HepG2 (cell line): ENCODE data around the gene JAK1. TPM values are rescaled to one million over a fixed set of nuclear protein-coding genes. Genes with fewer than 3 reads are reported as not detected.
A peak's percentile ranks its signal among the peaks of the same experiment; 100 is the strongest.

Experiments
- ATAC-seq: fragments of 200-7000 bp; cut with Tn5 transposase; 3 replicates; pipeline ENCODE4 v1.9.1; 2020; ENCODE audit warnings: mild to moderate bottlenecking, moderate library complexity
- BruUV-seq: library from RNA; stranded (reverse); fragments of 400-500 nt; replicated peaks from 2 replicates; lab custom pipeline; 2021; lab: Mats Ljungman, UMichigan
- CTCF ChIA-PET: fragments of 300-600 bp; formaldehyde crosslinking; extraction: SDS; loops from one replicate; lab custom pipeline; 2021; ENCODE audit warnings: low total read pairs, inconsistent platforms, low intra/inter-chr PET ratio; lab: Yijun Ruan, JAX
- POLR2A ChIA-PET: fragments of 350-600 bp; sonication (Branson Sonifier 250); formaldehyde crosslinking; loops from one replicate; lab custom pipeline; 2020; ENCODE audit warnings: antibody characterized with exemption, inconsistent platforms; lab: Yijun Ruan, JAX
- DNase-seq: peaks from one replicate; pipeline ENCODE4 v3.0.0-alpha.2; 2015; ENCODE audit warnings: low spot score
- FAIRE-seq: peaks from 3 replicates; lab custom pipeline; 2011; peaks lifted over from hg19 to GRCh38; lab: Jason Lieb, UNC
- H2AFZ ChIP-seq: one replicate; pipeline ENCODE4 v1.6.1; 2011; ENCODE audit warnings: low read length, inconsistent platforms
- H3K27ac ChIP-seq: fragments of 300-600 bp; 3 replicates; pipeline ENCODE4 v1.8.0; 2011; ENCODE audit warnings: mixed run types, mild to moderate bottlenecking, mixed read lengths, low read length, inconsistent platforms; ENCODE audit not compliant: insufficient read depth; ENCODE audit errors: extremely low read length
- H3K27me3 ChIP-seq, 2 experiments: fragments of 200-600 bp in 1 of 2; 2 replicates in 1 of 2; 3 replicates in 1 of 2; pipeline versions ENCODE4 v1.6.0 to v1.8.0; 2011; ENCODE audit warnings: low read length in 2 of 2, mild to moderate bottlenecking in 2 of 2, moderate library complexity in 2 of 2, inconsistent platforms in 1 of 2; ENCODE audit not compliant: insufficient read depth in 2 of 2, control insufficient read depth in 1 of 2
- H3K36me3 ChIP-seq, 2 experiments: fragments of 200-600 bp in 1 of 2; replicated peaks in 1 of 2; 2 replicates in 1 of 2; 3 replicates in 1 of 2; pipeline versions ENCODE4 v1.5.1 to v1.8.0; 2011; ENCODE audit warnings: low read length in 2 of 2, inconsistent platforms in 1 of 2; ENCODE audit not compliant: insufficient read depth in 2 of 2, control insufficient read depth in 1 of 2
- H3K4me1 ChIP-seq: 2 replicates; pipeline ENCODE4 v1.5.1; 2012; ENCODE audit warnings: low read length, inconsistent platforms; ENCODE audit not compliant: insufficient read depth
- H3K4me2 ChIP-seq: 2 replicates; pipeline ENCODE4 v1.6.0; 2011; ENCODE audit warnings: low read depth, low read length, inconsistent platforms
- H3K4me3 ChIP-seq, 3 experiments: fragments of 200-600 bp in 1 of 3; sonication (generic), shearing (Covaris generic) in 1 of 3; replicated peaks in 1 of 3; 2 replicates each; pipeline ENCODE4 v1.5.1; 2011 to 2016; ENCODE audit warnings: low read length in 3 of 3, inconsistent platforms in 2 of 3, low read depth in 2 of 3, mild to moderate bottlenecking in 2 of 3, control low read depth in 1 of 3, mixed read lengths in 1 of 3; ENCODE audit not compliant: insufficient read depth in 1 of 3
- H3K79me2 ChIP-seq: one replicate; pipeline ENCODE4 v1.6.1; 2011; ENCODE audit warnings: low read length, inconsistent platforms; ENCODE audit not compliant: insufficient read depth
- H3K9ac ChIP-seq: 2 replicates; pipeline ENCODE4 v1.6.0; 2011; ENCODE audit warnings: mild to moderate bottlenecking, low read depth, low read length, inconsistent platforms; ENCODE audit not compliant: insufficient read depth
- H3K9me3 ChIP-seq: 2 replicates; pipeline ENCODE4 v1.5.1; 2012; ENCODE audit warnings: mild to moderate bottlenecking, low read length
- H4K20me1 ChIP-seq: 2 replicates; pipeline ENCODE4 v1.6.0; 2011; ENCODE audit warnings: inconsistent platforms, mild to moderate bottlenecking, low read length, moderate library complexity; ENCODE audit not compliant: insufficient read depth
- NKX3-1 ChIP-seq: sonication (generic); formaldehyde crosslinking; IDR thresholded peaks from 2 replicates; pipeline ENCODE4 v1.5.0; 2020; ENCODE audit warnings: missing genetic modification reagents
- RBAK ChIP-seq: sonication (generic); formaldehyde crosslinking; IDR thresholded peaks from 2 replicates; pipeline ENCODE4 v1.5.1; 2020; ENCODE audit warnings: mild to moderate bottlenecking, missing genetic modification reagents
- SALL1 ChIP-seq: sonication (generic); formaldehyde crosslinking; IDR thresholded peaks from 2 replicates; pipeline ENCODE4 v1.8.0; 2022; ENCODE audit warnings: mild to moderate bottlenecking, missing genetic modification reagents
- ZBTB3 ChIP-seq: sonication (generic); formaldehyde crosslinking; IDR thresholded peaks from 2 replicates; pipeline ENCODE4 v1.4.0; 2020; ENCODE audit warnings: low read depth, mild to moderate bottlenecking, moderate library complexity, missing genetic modification reagents, borderline replicate concordance
- ZKSCAN5 ChIP-seq: sonication (generic); formaldehyde crosslinking; IDR thresholded peaks from 2 replicates; pipeline ENCODE4 v1.5.1; 2020; ENCODE audit warnings: mild to moderate bottlenecking, missing genetic modification reagents
- ZNF616 ChIP-seq: sonication (generic); formaldehyde crosslinking; IDR thresholded peaks from 2 replicates; pipeline ENCODE4 v1.5.0; 2020; ENCODE audit warnings: low read depth, mild to moderate bottlenecking, missing genetic modification reagents
- ZSCAN20 ChIP-seq: sonication (generic); formaldehyde crosslinking; IDR thresholded peaks from 2 replicates; pipeline ENCODE4 v1.4.0; 2020; ENCODE audit warnings: missing genetic modification reagents, mild to moderate bottlenecking, borderline replicate concordance
- WGBS: methylation state at CpG from one replicate; pipeline ENCODE4 v1.1.6; 2017; ENCODE audit warnings: low lambda C conversion rate; 5-methylcytosine and 5-hydroxymethylcytosine counted together
- in situ Hi-C: cut with HindIII; loops from 2 replicates; pipeline ENCODE4 v1.10.0; 2017; ENCODE audit warnings: low pct_unique_long_range_greater_than_20kb; ENCODE audit not compliant: extremely low pct_ligation_motif_present
- intact Hi-C: fragments of 100-400 bp; cut with micrococcal nuclease; formaldehyde crosslinking; loops from one replicate; pipeline ENCODE4 v1.10.0; 2022; ENCODE audit not compliant: unreplicated experiment
- polyA plus RNA-seq, 8 experiments: library from polyadenylated mRNA; depleted of rRNA in 3 of 8; stranded (reverse) in 7 of 8; unstranded in 1 of 8; fragments of >200 nt; fragmentation: Illumina TruSeq in 4 of 8; extraction: Trizol in 4 of 8; gene quantifications; 2 replicates each; pipeline versions ENCODE4 v1.2.1 to v1.2.3, GENCODE V29; 2011 to 2016; ENCODE audit warnings: low read depth in 4 of 8, missing spikeins in 1 of 8, mixed read lengths in 1 of 8; ENCODE audit not compliant: insufficient read depth in 1 of 8
- total RNA-seq, 5 experiments: library from RNA; depleted of rRNA; stranded (reverse); fragments of >200 nt; fragmentation: Illumina TruSeq; extraction: Trizol; gene quantifications; 2 replicates each; pipeline ENCODE4 v1.2.3, GENCODE V29; 2016; ENCODE audit warnings: low read depth in 1 of 5
- TF ChIP-seq, protein P1 (sequence below): sonication (generic); formaldehyde crosslinking; IDR thresholded peaks from 2 replicates; pipeline ENCODE4 v1.8.0; 2022; ENCODE audit warnings: mild to moderate bottlenecking, missing genetic modification reagents, moderate library complexity
- TF ChIP-seq, protein P2 (sequence below): IDR thresholded peaks from 2 replicates; pipeline ENCODE4 v1.6.1; 2016; ENCODE audit warnings: missing biosample characterization, missing genetic modification reagents, low read depth
- TF ChIP-seq, protein P3 (sequence below): sonication (generic); formaldehyde crosslinking; IDR thresholded peaks from 2 replicates; pipeline ENCODE4 v1.8.1; 2022; ENCODE audit warnings: low read depth, mild to moderate bottlenecking, missing genetic modification reagents
- TF ChIP-seq, protein P4 (sequence below): sonication (generic); formaldehyde crosslinking; IDR thresholded peaks from 2 replicates; pipeline ENCODE4 v1.5.1; 2020; ENCODE audit warnings: missing genetic modification reagents, mild to moderate bottlenecking, borderline replicate concordance
- TF ChIP-seq, protein P5 (sequence below): IDR thresholded peaks from 2 replicates; pipeline ENCODE4 v1.6.1; 2016; ENCODE audit warnings: mild to moderate bottlenecking

Gene JAK1
- total and polyA plus RNA-seq, 2 of the 13 experiments (the other 11 are each of a cell fraction or from before 2014, with no cell fraction given) = 23.9 to 42.4 TPM

DNA sequence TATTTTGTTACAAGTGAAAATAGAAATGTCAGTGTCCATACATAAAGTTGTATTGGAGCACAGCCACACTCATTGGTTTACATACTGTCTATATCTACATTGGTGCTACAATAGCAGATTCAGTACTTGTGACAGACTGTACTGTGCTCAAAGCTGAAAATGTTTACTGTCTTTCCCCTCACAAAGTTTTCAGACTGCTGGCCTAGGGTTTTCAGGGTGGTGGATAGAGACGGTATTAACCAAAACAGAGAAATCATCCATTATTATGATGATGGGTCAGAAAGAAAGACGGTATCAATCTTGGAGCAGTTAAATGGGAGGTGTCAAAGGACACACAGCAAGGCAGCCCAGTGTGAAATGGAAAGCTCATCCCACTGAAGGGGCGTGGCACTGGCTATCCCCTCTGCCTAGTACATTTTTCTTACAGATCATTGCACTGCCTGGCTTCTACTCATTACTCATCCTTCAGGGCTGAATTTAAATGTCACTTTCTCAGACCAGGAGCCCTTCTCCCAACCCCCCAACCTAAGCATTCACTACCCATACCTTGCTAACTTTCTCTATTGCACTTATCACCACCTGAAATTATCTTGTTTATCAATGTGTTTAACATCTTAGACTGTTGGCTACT, 10.2 kb downstream of the JAK1 start:
- no peak overlapping the region for H3K4me2 ChIP-seq
- no peaks in the 10 kb centered on the region for H3K36me3 ChIP-seq
- DNase-seq = no peak
- peak; percentile 37; the same call in 2 of the 3 replicates for ATAC-seq
- no peak overlapping the region for H3K27ac ChIP-seq
- TF ChIP-seq ZKSCAN5 (CRISPR knock-in tag) (no peak), SALL1 (no peak), RBAK (no peak), ZSCAN20 (no peak), NKX3-1 (no peak), ZNF616 (CRISPR knock-in tag) (no peak), ZBTB3 (no peak)
- TF ChIP-seq, protein P1, sequence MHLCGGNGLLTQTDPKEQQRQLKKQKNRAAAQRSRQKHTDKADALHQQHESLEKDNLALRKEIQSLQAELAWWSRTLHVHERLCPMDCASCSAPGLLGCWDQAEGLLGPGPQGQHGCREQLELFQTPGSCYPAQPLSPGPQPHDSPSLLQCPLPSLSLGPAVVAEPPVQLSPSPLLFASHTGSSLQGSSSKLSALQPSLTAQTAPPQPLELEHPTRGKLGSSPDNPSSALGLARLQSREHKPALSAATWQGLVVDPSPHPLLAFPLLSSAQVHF (CRISPR knock-in tag) = no peak
- TF ChIP-seq, protein P2, sequence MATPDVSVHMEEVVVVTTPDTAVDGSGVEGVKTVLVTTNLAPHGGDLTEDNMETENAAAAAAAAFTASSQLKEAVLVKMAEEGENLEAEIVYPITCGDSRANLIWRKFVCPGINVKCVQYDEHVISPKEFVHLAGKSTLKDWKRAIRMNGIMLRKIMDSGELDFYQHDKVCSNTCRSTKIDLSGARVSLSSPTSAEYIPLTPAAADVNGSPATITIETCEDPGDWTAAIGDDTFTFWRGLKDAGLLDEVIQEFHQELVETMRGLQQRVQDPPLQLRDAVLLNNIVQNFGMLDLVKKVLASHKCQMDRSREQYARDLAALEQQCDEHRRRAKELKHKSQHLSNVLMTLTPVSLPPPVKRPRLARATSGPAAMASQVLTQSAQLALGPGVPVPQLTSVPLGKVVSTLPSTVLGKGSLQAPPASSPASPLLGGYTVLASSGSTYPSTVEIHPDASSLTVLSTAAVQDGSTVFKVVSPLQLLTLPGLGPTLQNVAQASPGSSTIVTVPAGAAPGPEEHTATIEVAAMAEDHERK = no peak
- TF ChIP-seq, protein P3, sequence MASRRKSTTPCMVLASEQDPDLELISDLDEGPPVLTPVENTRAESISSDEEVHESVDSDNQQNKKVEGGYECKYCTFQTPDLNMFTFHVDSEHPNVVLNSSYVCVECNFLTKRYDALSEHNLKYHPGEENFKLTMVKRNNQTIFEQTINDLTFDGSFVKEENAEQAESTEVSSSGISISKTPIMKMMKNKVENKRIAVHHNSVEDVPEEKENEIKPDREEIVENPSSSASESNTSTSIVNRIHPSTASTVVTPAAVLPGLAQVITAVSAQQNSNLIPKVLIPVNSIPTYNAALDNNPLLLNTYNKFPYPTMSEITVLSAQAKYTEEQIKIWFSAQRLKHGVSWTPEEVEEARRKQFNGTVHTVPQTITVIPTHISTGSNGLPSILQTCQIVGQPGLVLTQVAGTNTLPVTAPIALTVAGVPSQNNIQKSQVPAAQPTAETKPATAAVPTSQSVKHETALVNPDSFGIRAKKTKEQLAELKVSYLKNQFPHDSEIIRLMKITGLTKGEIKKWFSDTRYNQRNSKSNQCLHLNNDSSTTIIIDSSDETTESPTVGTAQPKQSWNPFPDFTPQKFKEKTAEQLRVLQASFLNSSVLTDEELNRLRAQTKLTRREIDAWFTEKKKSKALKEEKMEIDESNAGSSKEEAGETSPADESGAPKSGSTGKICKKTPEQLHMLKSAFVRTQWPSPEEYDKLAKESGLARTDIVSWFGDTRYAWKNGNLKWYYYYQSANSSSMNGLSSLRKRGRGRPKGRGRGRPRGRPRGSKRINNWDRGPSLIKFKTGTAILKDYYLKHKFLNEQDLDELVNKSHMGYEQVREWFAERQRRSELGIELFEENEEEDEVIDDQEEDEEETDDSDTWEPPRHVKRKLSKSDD (CRISPR knock-in tag) = no peak
- TF ChIP-seq, protein P4, sequence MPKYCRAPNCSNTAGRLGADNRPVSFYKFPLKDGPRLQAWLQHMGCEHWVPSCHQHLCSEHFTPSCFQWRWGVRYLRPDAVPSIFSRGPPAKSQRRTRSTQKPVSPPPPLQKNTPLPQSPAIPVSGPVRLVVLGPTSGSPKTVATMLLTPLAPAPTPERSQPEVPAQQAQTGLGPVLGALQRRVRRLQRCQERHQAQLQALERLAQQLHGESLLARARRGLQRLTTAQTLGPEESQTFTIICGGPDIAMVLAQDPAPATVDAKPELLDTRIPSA (CRISPR knock-in tag) = no peak
- TF ChIP-seq, protein P5, sequence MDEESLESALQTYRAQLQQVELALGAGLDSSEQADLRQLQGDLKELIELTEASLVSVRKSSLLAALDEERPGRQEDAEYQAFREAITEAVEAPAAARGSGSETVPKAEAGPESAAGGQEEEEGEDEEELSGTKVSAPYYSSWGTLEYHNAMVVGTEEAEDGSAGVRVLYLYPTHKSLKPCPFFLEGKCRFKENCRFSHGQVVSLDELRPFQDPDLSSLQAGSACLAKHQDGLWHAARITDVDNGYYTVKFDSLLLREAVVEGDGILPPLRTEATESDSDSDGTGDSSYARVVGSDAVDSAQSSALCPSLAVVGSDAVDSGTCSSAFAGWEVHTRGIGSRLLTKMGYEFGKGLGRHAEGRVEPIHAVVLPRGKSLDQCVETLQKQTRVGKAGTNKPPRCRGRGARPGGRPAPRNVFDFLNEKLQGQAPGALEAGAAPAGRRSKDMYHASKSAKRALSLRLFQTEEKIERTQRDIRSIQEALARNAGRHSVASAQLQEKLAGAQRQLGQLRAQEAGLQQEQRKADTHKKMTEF (CRISPR knock-in tag) = no peak
- ChIA-PET POLR2A (interaction anchor here (1.4 kb wide), 1 partner anchor 10 kb away, joined by 6 read pairs; the partner anchor contains the start of gene JAK1), CTCF (no interaction called here)
- H3K9me3 ChIP-seq = no peaks in the 10 kb centered on the region
- intact Hi-C loops (no loop called here), in situ Hi-C loops (no loop called here)
- H3K9ac ChIP-seq = no peak overlapping the region
- no peak for FAIRE-seq
- H3K79me2 ChIP-seq = peaks cover 83% of the 10 kb centered on the region
- no peak overlapping the region for H2AFZ ChIP-seq
- no peak overlapping the region for H3K4me3 ChIP-seq
- BruUV-seq = no TSS peak
- peaks cover 59% of the 10 kb centered on the region for H3K4me1 ChIP-seq
- WGBS = 95% methylated on average over 3 of the region's 3 CpGs
- H4K20me1 ChIP-seq = no peaks in the 10 kb centered on the region; the same call in 1 of the 2 replicates
- no peaks in the 10 kb centered on the region for H3K27me3 ChIP-seq
